Spleen (tissue), 11 donors: ENCODE data around the gene ARHGEF1. TPM values are rescaled to one million over a fixed set of nuclear protein-coding genes. Genes with fewer than 3 reads are reported as not detected.
A peak's percentile ranks its signal among the peaks of the same experiment; 100 is the strongest.

ENCODE experiments used
- DNase-seq: peaks from one replicate; pipeline ENCODE4 v3.0.0-alpha.2; 2020
- H3K27ac ChIP-seq, 8 donors: fragments of 200-600 bp; sonication (generic) in 7 of 8; 1 replicate in 4 of 8; 2 replicates in 4 of 8; pipeline versions ENCODE4 v1.5.0 to v1.8.0; 2016 to 2021; ENCODE audit warnings: inconsistent platforms in 4 of 8, mild to moderate bottlenecking in 4 of 8, moderate library complexity in 1 of 8
- H3K27me3 ChIP-seq, 7 donors: fragments of 200-600 bp; sonication (generic) in 6 of 7; replicated peaks in 1 of 7; 1 replicate in 4 of 7; 2 replicates in 3 of 7; pipeline versions ENCODE4 v1.5.0 to v1.8.0; 2016 to 2021; ENCODE audit warnings: inconsistent platforms in 3 of 7, mild to moderate bottlenecking in 1 of 7
- H3K36me3 ChIP-seq, 6 donors: fragments of 200-600 bp; sonication (generic) in 5 of 6; 1 replicate in 4 of 6; 2 replicates in 2 of 6; pipeline versions ENCODE4 v1.5.0 to v1.8.0; 2016 to 2021; ENCODE audit warnings: inconsistent platforms in 2 of 6
- H3K4me1 ChIP-seq, 6 donors: fragments of 200-600 bp; sonication (generic) in 5 of 6; 1 replicate in 3 of 6; 2 replicates in 3 of 6; pipeline versions ENCODE4 v1.5.0 to v1.8.0; 2016 to 2021; ENCODE audit warnings: inconsistent platforms in 3 of 6
- H3K4me3 ChIP-seq, 8 donors: fragments of 200-600 bp; sonication (generic) in 7 of 8; 1 replicate in 4 of 8; 2 replicates in 4 of 8; pipeline versions ENCODE4 v1.5.0 to v1.8.0; 2016 to 2021; ENCODE audit warnings: inconsistent platforms in 4 of 8, mild to moderate bottlenecking in 4 of 8, moderate library complexity in 2 of 8
- H3K9me3 ChIP-seq, 8 donors: fragments of 200-600 bp; sonication (generic) in 7 of 8; 1 replicate in 4 of 8; 2 replicates in 4 of 8; pipeline versions ENCODE4 v1.5.0 to v1.8.0; 2016 to 2021; ENCODE audit warnings: inconsistent platforms in 4 of 8
- CTCF ChIP-seq, 11 experiments: fragments of 200-600 bp in 7 of 11; fragments of 450-650 bp in 4 of 11; sonication (generic) in 4 of 11; IDR thresholded peaks in 8 of 11; conservative IDR thresholded peaks in 3 of 11; 1 replicate in 7 of 11; 2 replicates in 4 of 11; pipeline versions ENCODE4 v1.4.0 to v1.8.0; 2016 to 2021; ENCODE audit warnings: antibody characterized with exemption in 11 of 11, inconsistent platforms in 4 of 11, mild to moderate bottlenecking in 1 of 11
- POLR2A ChIP-seq, 3 donors: fragments of 450-650 bp; IDR thresholded peaks; one replicate each; pipeline ENCODE4 v1.5.1; 2017; ENCODE audit warnings: antibody characterized with exemption in 3 of 3, mild to moderate bottlenecking in 1 of 3
- POLR2AphosphoS5 ChIP-seq, 3 donors: sonication (generic); formaldehyde crosslinking; IDR thresholded peaks; one replicate each; pipeline ENCODE4 v1.5.1; 2017; ENCODE audit warnings: antibody characterized with exemption in 3 of 3
- WGBS, 5 donors: extraction: QIAGEN DNeasy Blood & Tissue Kit in 3 of 5; methylation state at CpG; one replicate each; pipeline versions ENCODE4 v1.1.5 to v1.1.7; 2013 to 2018; 5-methylcytosine and 5-hydroxymethylcytosine counted together
- intact Hi-C: fragments of 100-400 bp; cut with DNase I; formaldehyde crosslinking; loops from one replicate; pipeline ENCODE4 v1.15.0; 2023; ENCODE audit warnings: low total_unique reads
- polyA plus RNA-seq, 3 donors: library from polyadenylated mRNA; stranded (reverse); fragments of 200-250 nt; gene quantifications; one replicate each; pipeline ENCODE4 v1.2.1, GENCODE V29; 2013
- total RNA-seq, 7 donors: library from RNA; depleted of rRNA in 3 of 7; stranded (reverse); fragments of >200 nt in 3 of 7; fragmentation: NEBNext Ultra II Directional in 4 of 7; extraction: Animal tissue kit (Norgen Biotek cat#: 25700) in 4 of 7; gene quantifications; one replicate each; pipeline versions ENCODE4 v1.1.0 to v1.2.1, GENCODE V29; 2016 to 2021
- donor health status: healthy with polysubstance abuse.
- donor health status: DM: no; HTN: no; CAD: no; lungs with moderate emphysema.
- donor health status: DM: no; HTN: no; CAD: no.
- donor health status: Bipolar disorder and iron deficiency.
- donor health status: healthy.
- donor health status: DM: no; HTN: no; CAD: no.
- donor health status: DM: yes; HTN: yes; CAD: no.

Gene ARHGEF1
- total and polyA plus RNA-seq, 10 donors, result 238 to 543 (median 383) TPM

- Histone ChIP-seq H3K27ac (peak overlapping the region in 3 of 8 donors; percentile 65 to 84 (median 77)), H3K4me1 (peaks cover 14 to 78% (median 50%) of the 10 kb centered on the region in 6 donors), H3K9me3 (no peaks in the 10 kb centered on the region), H3K36me3 (no peaks in the 10 kb centered on the region), H3K27me3 (peaks cover 0 to 38% (median 18%) of the 10 kb centered on the region in 7 donors), H3K4me3 (no peak overlapping the region)
- DNase-seq, result no peak
- TF ChIP-seq POLR2AphosphoS5 (IDR thresholded peaks at IDR 0.05) (no peak), POLR2A (IDR thresholded peaks at IDR 0.05) (no peak), CTCF (IDR thresholded peaks at IDR 0.05 in 8 of 11, conservative IDR thresholded peaks at IDR 0.05 in 3 of 11) (no peak)
- intact Hi-C loops, result no loop called here
- WGBS, 5 donors, result 75 to 89% (median 84%) methylated on average over 8 to 9 of the region's 9 CpGs
Observed at GRCh38 chr19:41941410-41942202, 58.6 kb downstream of the ARHGEF1 start.

DNA sequence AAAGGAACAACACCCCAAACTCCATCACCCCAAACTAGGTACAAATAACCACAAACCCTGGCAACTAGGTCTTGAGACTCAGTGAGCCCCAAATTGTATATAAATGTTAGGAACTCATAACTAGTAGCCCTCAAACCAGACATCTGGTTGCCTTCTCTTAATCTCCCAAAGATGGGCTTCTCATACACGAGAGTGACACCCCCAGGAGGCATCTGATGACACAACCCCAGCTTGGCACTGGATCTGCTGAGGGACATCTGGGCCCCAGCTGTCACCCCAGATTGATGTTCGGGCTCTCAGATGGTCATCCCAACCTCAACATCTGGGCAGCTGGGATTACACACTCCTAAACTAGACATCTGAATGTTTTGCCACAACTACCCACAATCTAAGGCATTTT lies 61.4 kb downstream of the ARHGEF1 start:
- no peaks in the 10 kb centered on the region for H3K9me3 ChIP-seq
- no peak overlapping the region for H3K4me3 ChIP-seq
- H3K27me3 ChIP-seq, result peaks cover 0 to 23% (median 18%) of the 10 kb centered on the region in 7 donors
- DNase-seq, result peak; percentile 63
- WGBS, 5 donors, result 55 to 68% (median 61%) methylated on average over 2 of the region's 2 CpGs
- H3K27ac ChIP-seq, result peak overlapping the region; percentile 60 to 88 (median 76)
- no peak for TF ChIP-seq CTCF (IDR thresholded peaks at IDR 0.05 in 8 of 11, conservative IDR thresholded peaks at IDR 0.05 in 3 of 11)
- no peak for TF ChIP-seq POLR2A (IDR thresholded peaks at IDR 0.05)
- TF ChIP-seq POLR2AphosphoS5 (IDR thresholded peaks at IDR 0.05), result no peak
- intact Hi-C loops, result no loop called here
- H3K36me3 ChIP-seq, result no peaks in the 10 kb centered on the region
- peaks cover 17 to 70% (median 50%) of the 10 kb centered on the region in 6 donors for H3K4me1 ChIP-seq

DNA sequence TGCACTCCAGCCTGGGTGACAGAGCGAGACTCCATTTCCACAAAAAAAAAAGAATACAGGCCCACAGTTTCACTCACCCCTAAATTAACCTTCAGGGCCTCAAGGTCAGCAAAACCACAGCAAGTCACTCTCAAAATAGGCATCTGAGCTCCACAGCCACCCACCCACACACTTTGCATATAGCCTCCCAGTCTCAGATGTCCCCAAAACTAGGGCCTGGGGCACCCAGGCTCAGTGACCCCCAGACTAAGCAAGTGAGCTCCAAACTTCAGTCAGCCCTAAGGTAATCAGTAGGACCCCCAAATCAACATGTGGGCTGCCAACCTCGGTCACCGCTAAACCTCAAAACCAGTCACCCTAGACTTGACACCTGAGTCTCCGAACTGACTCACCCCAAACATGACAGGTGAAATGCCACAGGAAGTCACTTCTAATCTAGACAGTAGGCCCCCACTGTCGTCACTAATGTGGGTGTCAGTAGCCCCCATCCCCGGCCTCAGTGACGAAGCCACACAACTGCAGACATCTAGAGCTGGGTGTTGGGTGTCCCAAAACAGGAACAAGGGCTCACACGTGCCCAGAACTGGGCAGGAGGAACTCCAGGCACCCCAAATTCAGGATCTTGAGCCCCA lies 62.3 kb downstream of the ARHGEF1 start:
- 29 to 51% (median 41%) methylated on average over 7 to 8 of the region's 8 CpGs for WGBS, 5 donors
- H3K4me1 ChIP-seq, result peaks cover 14 to 62% (median 43%) of the 10 kb centered on the region in 6 donors
- DNase-seq, result peak; percentile 93
- peaks cover 0 to 15% (median 11%) of the 10 kb centered on the region in 7 donors for H3K27me3 ChIP-seq
- peak overlapping the region; percentile 60 to 88 (median 76) for H3K27ac ChIP-seq
- H3K9me3 ChIP-seq, result no peaks in the 10 kb centered on the region
- no peak for TF ChIP-seq POLR2A (IDR thresholded peaks at IDR 0.05)
- TF ChIP-seq POLR2AphosphoS5 (IDR thresholded peaks at IDR 0.05), result peak in 2 of 3 donors; percentile 67 to 82
- peak overlapping the region in 1 of 8 donors; percentile 24 for H3K4me3 ChIP-seq
- no peaks in the 10 kb centered on the region for H3K36me3 ChIP-seq
- intact Hi-C loops, result loop anchor here (5.0 kb wide), 1 partner anchor 73 kb away; no protein-coding TSS in a partner anchor

DNA sequence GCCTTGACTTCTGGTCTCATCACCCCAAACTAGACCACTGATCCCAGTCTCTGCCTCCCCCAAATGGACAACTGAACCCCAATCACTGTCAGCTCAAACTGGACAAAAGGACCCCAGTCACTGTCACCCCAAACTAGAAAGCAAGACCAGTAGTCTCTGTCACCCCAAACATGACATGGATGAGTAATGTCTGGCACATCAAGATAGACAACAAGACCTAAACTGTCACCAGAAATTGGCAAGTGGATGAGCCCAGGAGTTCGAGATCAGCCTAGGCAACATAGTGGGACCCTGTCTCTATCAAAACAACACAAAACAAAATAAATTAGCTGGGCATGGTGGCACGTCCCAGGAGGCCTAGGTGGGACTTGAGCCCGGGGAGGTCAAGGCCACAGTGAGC lies 64.1 kb downstream of the ARHGEF1 start:
- 84 to 96% (median 90%) methylated on average over 3 of the region's 3 CpGs for WGBS, 5 donors
- H3K4me1 ChIP-seq, result peaks cover 20 to 59% (median 38%) of the 10 kb centered on the region in 6 donors
- DNase-seq, result no peak
- H3K27ac ChIP-seq, result peak overlapping the region in 2 of 8 donors; percentile 79 to 88
- no peak overlapping the region for H3K4me3 ChIP-seq
- intact Hi-C loops, result loop anchor here (5.0 kb wide), 1 partner anchor 75 kb away; no protein-coding TSS in a partner anchor
- H3K9me3 ChIP-seq, result no peaks in the 10 kb centered on the region
- no peak for TF ChIP-seq POLR2AphosphoS5 (IDR thresholded peaks at IDR 0.05)
- H3K27me3 ChIP-seq, result no peaks in the 10 kb centered on the region
- no peaks in the 10 kb centered on the region for H3K36me3 ChIP-seq
